HL-60 (cell line): ENCODE results near the gene RUNX2.

Experiments used
- CTCF ChIP-seq: IDR thresholded peaks from one replicate; pipeline ENCODE4 v1.5.1; 2011; ENCODE audit warnings: low read length, control low read depth, inconsistent platforms; ENCODE audit not compliant: insufficient read depth
- POLR2AphosphoS5 ChIP-seq: IDR thresholded peaks from 2 replicates; pipeline ENCODE4 v1.6.1; 2012; ENCODE audit warnings: low read depth

- peak; percentile 35; the same call in 1 of the 2 replicates for TF ChIP-seq POLR2AphosphoS5
- TF ChIP-seq CTCF: no peak
Measured at GRCh38 chr6:45420083-45420908, 92.2 kb downstream of the RUNX2 start.
